Adipocyte (in vitro differentiated cells): ENCODE results near the gene GALNT12.

ENCODE experiments used
- DNase-seq: peaks from one replicate; pipeline ENCODE4 v3.0.0-alpha.2; 2015; ENCODE audit warnings: low read depth
- H3K27me3 ChIP-seq: replicated peaks from 2 replicates; pipeline ENCODE4 v1.7.0; 2013; ENCODE audit warnings: mild to moderate bottlenecking, low read length, moderate library complexity; ENCODE audit not compliant: control insufficient read depth, insufficient read depth
- H3K36me3 ChIP-seq: 2 replicates; pipeline ENCODE4 v1.7.0; 2013; ENCODE audit warnings: low read length, mild to moderate bottlenecking, moderate library complexity; ENCODE audit not compliant: control insufficient read depth, insufficient read depth, severe bottlenecking
- H3K4me1 ChIP-seq: 2 replicates; pipeline ENCODE4 v1.7.0; 2013; ENCODE audit warnings: mild to moderate bottlenecking, low read length, moderate library complexity; ENCODE audit not compliant: control insufficient read depth, insufficient read depth
- H3K4me3 ChIP-seq: 2 replicates; pipeline ENCODE4 v1.7.0; 2013; ENCODE audit warnings: mild to moderate bottlenecking, low read length, moderate library complexity
- H3K9ac ChIP-seq: 2 replicates; pipeline ENCODE4 v1.7.0; 2013; ENCODE audit warnings: mild to moderate bottlenecking, low read length, moderate library complexity
- H3K9me3 ChIP-seq: 2 replicates; pipeline ENCODE4 v1.7.0; 2013; ENCODE audit warnings: mild to moderate bottlenecking, low read length, moderate library complexity; ENCODE audit not compliant: control insufficient read depth

GALNT12 gene

DNA sequence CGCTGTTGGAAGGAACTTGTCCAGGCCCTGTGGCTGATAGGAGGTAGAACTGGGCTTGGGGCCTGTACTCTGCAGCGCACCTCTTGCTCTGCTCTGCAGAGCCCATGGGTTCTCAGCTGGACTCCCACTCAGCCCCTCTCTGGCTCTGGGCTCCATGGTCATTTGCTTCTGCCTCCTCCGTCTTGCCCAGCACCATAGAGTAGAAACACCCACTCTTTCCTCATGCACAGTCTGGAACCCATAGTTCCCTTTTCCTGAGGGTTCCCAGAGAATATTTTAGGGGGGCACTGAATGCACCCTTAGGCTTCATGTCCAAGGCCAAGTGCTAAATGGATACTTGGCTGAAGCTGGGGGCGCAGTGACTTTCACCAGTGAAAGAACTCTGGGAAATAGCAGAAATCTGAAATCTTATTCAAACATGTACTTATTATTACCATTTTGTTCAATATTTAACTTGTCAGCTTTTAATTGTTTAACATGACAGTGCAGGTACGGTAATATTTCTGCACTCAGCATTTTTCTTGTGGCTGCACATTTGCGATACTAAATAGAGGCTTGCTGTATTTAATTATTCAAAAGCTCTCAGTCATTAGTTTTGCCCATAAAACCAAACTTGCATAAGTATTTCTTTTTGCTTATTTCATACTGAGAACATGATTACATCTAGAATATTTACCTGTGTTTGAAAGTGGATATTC, 31.5 kb downstream of the GALNT12 start:
- DNase-seq = no peak
- Histone ChIP-seq H3K4me1 (no peaks in the 10 kb centered on the region), H3K4me3 (no peak overlapping the region), H3K9me3 (no peaks in the 10 kb centered on the region), H3K9ac (no peak overlapping the region), H3K36me3 (no peaks in the 10 kb centered on the region), H3K27me3 (no peaks in the 10 kb centered on the region)

GRCh38 chr9:98839724-98840123, 32.3 kb downstream of the GALNT12 start:
- Histone ChIP-seq H3K36me3 (no peaks in the 10 kb centered on the region), H3K9ac (no peak overlapping the region), H3K27me3 (no peaks in the 10 kb centered on the region), H3K9me3 (no peaks in the 10 kb centered on the region), H3K4me3 (no peak overlapping the region), H3K4me1 (no peaks in the 10 kb centered on the region)
- DNase-seq = no peak

DNA sequence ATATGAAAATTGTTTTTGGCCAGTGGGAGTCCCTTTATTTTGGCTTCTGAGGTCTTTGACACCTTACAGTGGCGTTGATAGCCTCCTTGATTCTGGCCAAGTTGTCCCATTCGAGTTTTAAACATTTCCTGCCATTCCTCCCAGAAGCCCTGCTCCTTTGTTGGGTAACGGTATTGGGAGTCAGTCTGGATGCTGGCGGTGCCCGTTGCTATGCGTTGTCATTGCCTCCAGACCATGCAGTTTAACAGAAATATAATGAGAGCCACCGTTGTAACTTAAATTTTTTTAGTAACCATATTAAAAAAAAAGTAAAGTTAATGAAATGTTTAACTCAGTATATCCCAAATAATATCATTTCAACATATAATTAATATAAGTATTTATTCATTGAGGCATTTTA, 35.0 kb downstream of the GALNT12 start:
- Histone ChIP-seq H3K4me3 (no peak overlapping the region), H3K9me3 (no peaks in the 10 kb centered on the region), H3K36me3 (no peaks in the 10 kb centered on the region), H3K27me3 (no peaks in the 10 kb centered on the region), H3K4me1 (no peaks in the 10 kb centered on the region), H3K9ac (no peak overlapping the region)
- no peak for DNase-seq

DNA sequence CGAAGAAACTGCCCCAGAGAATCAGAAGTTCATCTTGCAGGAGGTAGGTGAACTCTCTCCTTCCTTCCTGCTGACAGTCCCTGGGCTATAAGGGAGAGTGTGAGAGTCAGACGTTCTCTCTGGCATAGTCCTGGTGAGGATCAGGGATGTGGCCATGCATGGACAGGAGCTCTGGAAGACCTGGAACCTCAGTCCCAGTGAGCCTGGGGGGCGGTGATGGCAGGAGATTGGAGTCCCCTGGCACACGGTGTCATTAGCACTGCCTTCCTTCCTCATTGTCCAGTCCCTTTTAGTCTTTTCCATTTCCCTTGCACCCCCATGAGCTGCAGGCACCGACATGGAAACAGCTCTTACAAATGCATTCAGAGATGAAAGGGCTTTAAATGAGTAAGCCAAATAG, 38.6 kb downstream of the GALNT12 start:
- no peaks in the 10 kb centered on the region for H3K9me3 ChIP-seq
- H3K4me3 ChIP-seq = no peak overlapping the region
- H3K36me3 ChIP-seq = no peaks in the 10 kb centered on the region
- H3K9ac ChIP-seq = no peak overlapping the region
- no peak for DNase-seq
- no peaks in the 10 kb centered on the region for H3K27me3 ChIP-seq
- peaks cover 3% of the 10 kb centered on the region for H3K4me1 ChIP-seq

DNA sequence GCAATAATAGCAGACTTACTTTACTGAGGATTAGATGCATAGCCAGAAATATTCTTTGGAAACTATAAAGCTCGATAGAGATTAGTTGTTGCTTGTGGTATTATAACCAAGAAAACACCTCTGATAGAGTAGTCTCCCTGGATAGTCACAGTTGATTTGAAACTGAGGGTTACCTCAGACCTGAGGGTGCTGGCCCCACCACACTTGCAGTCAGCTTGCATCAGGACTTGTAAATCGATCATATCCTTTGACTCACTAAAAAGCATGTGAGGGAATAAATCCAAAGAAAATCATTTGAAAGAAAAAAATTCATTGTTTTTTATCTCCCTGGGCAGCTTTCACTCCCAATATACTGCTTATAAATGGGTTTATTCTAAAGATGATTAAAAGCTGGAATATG, 39.4 kb downstream of the GALNT12 start:
- H3K27me3 ChIP-seq = no peaks in the 10 kb centered on the region

DNA sequence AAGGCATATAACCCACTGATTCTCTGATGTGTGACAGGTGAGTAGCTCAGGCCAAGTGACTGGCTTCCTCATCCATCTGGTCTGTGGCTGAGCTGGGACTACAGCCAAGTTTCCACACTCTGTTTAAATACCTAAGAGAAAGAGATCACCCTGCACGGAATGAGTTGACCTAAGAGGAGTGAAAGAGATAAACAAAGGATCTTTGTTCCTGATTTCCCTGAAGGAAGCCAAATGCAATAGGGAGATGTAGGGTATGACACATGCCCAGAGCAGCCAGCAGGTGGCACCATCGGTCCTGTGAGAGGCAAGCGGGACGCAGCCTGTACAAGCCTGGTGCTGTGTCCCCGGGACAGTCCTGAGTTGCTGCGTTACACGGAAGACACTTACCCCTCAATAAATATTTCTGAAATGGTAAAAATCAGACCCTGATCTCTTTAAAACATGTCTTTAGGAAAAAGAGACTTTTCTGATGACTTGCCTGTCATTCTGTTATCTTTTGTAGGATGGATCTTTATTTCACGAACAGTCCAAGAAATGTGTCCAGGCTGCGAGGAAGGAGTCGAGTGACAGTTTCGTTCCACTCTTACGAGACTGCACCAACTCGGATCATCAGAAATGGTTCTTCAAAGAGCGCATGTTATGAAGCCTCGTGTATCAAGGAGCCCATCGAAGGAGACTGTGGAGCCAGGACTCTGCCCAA, 41.1 kb downstream of the GALNT12 start:
- Histone ChIP-seq H3K36me3 (no peaks in the 10 kb centered on the region), H3K27me3 (no peaks in the 10 kb centered on the region), H3K4me3 (peak overlapping the region; percentile 76), H3K4me1 (peaks cover 3% of the 10 kb centered on the region), H3K9me3 (no peaks in the 10 kb centered on the region), H3K9ac (peak overlapping the region; percentile 59)
- DNase-seq = peak; percentile 96

More for the DNA sequence above, 39.4 kb downstream of the GALNT12 start:
- no peak for DNase-seq
- no peaks in the 10 kb centered on the region for H3K36me3 ChIP-seq
- H3K4me3 ChIP-seq = no peak overlapping the region
- no peak overlapping the region for H3K9ac ChIP-seq
- H3K4me1 ChIP-seq = peaks cover 3% of the 10 kb centered on the region
- H3K9me3 ChIP-seq = no peaks in the 10 kb centered on the region

DNA sequence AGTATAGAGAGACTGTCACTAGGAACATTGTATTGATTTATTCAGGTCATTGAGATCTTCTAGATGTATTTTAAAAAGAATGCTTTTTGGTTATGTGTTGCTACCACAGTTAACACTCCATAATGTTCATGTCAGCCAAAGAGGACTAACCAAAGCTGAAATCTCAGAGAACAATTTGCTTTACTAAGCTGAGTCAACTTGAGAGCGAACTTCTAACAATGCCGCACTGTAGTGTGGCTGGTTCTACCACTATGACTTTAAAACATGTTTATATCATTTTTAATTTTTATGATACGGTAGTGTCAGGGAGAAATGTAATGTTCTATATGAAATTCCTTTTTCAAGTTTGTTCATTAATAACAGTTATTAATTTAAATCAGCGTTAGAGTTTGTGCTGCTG, 42.1 kb downstream of the GALNT12 start:
- no peak overlapping the region for H3K9ac ChIP-seq
- H3K4me1 ChIP-seq = peaks cover 8% of the 10 kb centered on the region
- H3K27me3 ChIP-seq = no peaks in the 10 kb centered on the region
- H3K9me3 ChIP-seq = no peaks in the 10 kb centered on the region
- no peak for DNase-seq
- H3K36me3 ChIP-seq = no peaks in the 10 kb centered on the region
- H3K4me3 ChIP-seq = no peak overlapping the region

GRCh38 chr9:98850851-98851729, 43.6 kb downstream of the GALNT12 start:
- no peak for DNase-seq

DNA sequence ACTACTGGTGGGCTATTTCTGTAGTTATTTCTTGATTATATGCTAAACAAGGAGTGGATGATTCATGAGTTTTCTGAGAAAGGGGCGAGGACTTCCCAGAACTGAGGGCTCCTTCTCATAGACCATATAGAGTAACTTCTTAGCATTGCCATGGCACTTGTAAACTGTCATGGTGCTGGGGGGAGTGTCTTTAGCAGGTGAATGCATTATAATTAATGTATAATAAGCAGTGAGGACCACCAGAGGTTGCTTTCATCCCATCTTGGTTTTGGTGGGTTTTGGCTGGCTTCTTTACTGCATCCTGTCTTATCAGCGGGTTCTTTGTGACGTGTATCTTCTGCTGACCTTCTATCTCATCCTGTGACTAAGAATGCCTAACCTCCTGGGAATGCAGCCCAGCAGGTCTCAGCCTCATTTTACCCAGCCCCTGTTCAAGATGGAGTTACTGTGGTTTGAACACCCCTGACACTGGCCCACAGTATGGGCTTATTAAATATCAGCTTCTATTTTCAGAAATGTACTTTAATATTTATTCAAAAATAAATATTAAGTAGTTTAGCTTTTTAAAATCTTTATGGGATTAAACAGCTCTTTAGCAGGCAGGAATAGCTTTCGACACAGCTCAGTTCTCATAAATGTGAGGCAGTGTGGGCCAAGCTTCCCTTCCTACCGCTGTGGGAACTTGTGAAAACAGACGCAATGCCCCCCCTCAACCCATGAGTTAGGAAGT, 44.4 kb downstream of the GALNT12 start:
- Histone ChIP-seq H3K9me3 (peaks cover 4% of the 10 kb centered on the region), H3K9ac (no peak overlapping the region), H3K36me3 (no peaks in the 10 kb centered on the region), H3K4me3 (no peak overlapping the region), H3K4me1 (peaks cover 14% of the 10 kb centered on the region), H3K27me3 (no peaks in the 10 kb centered on the region)
- no peak for DNase-seq

More at GRCh38 chr9:98850851-98851729, 43.6 kb downstream of the GALNT12 start:
- H3K9me3 ChIP-seq = peaks cover 3% of the 10 kb centered on the region
- H3K9ac ChIP-seq = no peak overlapping the region
- H3K36me3 ChIP-seq = no peaks in the 10 kb centered on the region
- no peak overlapping the region for H3K4me3 ChIP-seq
- peaks cover 8% of the 10 kb centered on the region for H3K4me1 ChIP-seq
- H3K27me3 ChIP-seq = no peaks in the 10 kb centered on the region

DNA sequence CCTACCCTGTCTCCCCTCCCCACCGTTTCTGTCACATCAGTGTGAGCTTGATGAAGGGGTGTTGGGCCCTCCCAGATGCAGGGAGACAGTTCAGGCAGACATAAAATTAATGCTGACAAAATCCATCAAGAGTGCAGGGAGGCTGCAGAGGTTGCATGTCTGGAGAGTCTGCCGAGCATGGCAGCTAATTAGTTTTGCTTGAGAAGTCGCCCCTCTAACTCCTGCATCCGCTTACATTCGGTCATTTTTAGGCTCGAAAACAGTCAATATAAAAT, 44.9 kb downstream of the GALNT12 start:
- H3K4me3 ChIP-seq = no peak overlapping the region

DNA sequence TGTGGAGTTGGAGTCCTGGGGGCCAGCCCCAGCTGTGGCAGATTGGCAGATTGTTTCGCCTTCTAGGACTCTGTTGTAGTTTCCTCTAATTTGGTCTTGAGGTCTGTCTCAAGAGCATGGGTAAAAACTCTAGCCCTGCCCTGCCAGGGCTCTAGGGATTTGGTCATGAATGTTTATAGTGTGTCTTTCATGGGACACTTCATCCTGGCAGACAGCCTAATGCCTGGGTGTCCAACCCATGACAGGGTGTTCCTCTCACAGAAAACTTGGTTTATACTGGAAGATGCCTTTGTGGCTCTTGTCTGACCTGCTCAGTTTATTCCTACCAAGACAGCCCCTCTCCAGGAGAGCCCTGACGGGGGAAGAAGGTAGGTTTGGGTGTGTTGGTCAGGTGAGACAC, 45.5 kb downstream of the GALNT12 start:
- Histone ChIP-seq H3K9me3 (peaks cover 4% of the 10 kb centered on the region), H3K27me3 (no peaks in the 10 kb centered on the region), H3K4me3 (no peak overlapping the region), H3K36me3 (no peaks in the 10 kb centered on the region), H3K4me1 (peaks cover 18% of the 10 kb centered on the region), H3K9ac (no peak overlapping the region)
- no peak for DNase-seq

More for the DNA sequence above, 44.9 kb downstream of the GALNT12 start:
- Histone ChIP-seq H3K27me3 (no peaks in the 10 kb centered on the region), H3K4me1 (peaks cover 17% of the 10 kb centered on the region), H3K9me3 (peaks cover 4% of the 10 kb centered on the region), H3K36me3 (no peaks in the 10 kb centered on the region), H3K9ac (no peak overlapping the region)
- no peak for DNase-seq
